GM19025 (cell line): Measurements from ENCODE around the gene KCNK1.
A peak's percentile ranks its signal among the peaks of the same experiment; 100 is the strongest.

Experiments used
- ATAC-seq: cut with Tn5 transposase; IDR thresholded peaks from one replicate; pipeline ENCODE4 v1.9.1; 2021; ENCODE audit warnings: mild to moderate bottlenecking, low read depth, moderate library complexity; ENCODE audit not compliant: unreplicated experiment

KCNK1 gene

GRCh38 chr1:233695901-233696300 is 82.0 kb downstream of the KCNK1 start:
- no peak for ATAC-seq

GRCh38 chr1:233700338-233700737 is 86.4 kb downstream of the KCNK1 start:
- ATAC-seq, result no peak

GRCh38 chr1:233704170-233704897 is 90.4 kb downstream of the KCNK1 start:
- ATAC-seq, result no peak

GRCh38 chr1:233704898-233705723 is 91.2 kb downstream of the KCNK1 start:
- ATAC-seq, result no peak

GRCh38 chr1:233707153-233707879 is 93.4 kb downstream of the KCNK1 start:
- ATAC-seq, result no peak

- ATAC-seq, result no peak
Observed at GRCh38 chr1:233707880-233708815, 94.2 kb downstream of the KCNK1 start.

GRCh38 chr1:233710031-233710430 is 96.1 kb downstream of the KCNK1 start:
- ATAC-seq, result no peak

GRCh38 chr1:233710507-233710906 is 96.6 kb downstream of the KCNK1 start:
- ATAC-seq, result no peak

GRCh38 chr1:233714631-233715217 is 100.8 kb downstream of the KCNK1 start:
- no peak for ATAC-seq

GRCh38 chr1:233718057-233718456 is 104.2 kb downstream of the KCNK1 start:
- no peak for ATAC-seq

- no peak for ATAC-seq
Observed at GRCh38 chr1:233719655-233720341, 105.9 kb downstream of the KCNK1 start.

GRCh38 chr1:233721004-233721595 is 107.2 kb downstream of the KCNK1 start:
- peak; percentile 66 for ATAC-seq
